Measurements from ENCODE around the gene FAM219A.

- TF ChIP-seq CTCF (IDR thresholded peaks at IDR 0.05) (peak; percentile 84 to 98 (median 90)), POLR2A (IDR thresholded peaks at IDR 0.05) (no peak)
These were observed 42.4 kb upstream of the FAM219A start for GRCh38 chr9:34500623-34501267.
